ENCODE measurements around the gene LRRC36. TPM values are rescaled to one million over a fixed set of nuclear protein-coding genes. Genes with fewer than 3 reads are reported as not detected.

Gene LRRC36
- total RNA-seq, 3 donors from 2014 or later = not detected

DNA sequence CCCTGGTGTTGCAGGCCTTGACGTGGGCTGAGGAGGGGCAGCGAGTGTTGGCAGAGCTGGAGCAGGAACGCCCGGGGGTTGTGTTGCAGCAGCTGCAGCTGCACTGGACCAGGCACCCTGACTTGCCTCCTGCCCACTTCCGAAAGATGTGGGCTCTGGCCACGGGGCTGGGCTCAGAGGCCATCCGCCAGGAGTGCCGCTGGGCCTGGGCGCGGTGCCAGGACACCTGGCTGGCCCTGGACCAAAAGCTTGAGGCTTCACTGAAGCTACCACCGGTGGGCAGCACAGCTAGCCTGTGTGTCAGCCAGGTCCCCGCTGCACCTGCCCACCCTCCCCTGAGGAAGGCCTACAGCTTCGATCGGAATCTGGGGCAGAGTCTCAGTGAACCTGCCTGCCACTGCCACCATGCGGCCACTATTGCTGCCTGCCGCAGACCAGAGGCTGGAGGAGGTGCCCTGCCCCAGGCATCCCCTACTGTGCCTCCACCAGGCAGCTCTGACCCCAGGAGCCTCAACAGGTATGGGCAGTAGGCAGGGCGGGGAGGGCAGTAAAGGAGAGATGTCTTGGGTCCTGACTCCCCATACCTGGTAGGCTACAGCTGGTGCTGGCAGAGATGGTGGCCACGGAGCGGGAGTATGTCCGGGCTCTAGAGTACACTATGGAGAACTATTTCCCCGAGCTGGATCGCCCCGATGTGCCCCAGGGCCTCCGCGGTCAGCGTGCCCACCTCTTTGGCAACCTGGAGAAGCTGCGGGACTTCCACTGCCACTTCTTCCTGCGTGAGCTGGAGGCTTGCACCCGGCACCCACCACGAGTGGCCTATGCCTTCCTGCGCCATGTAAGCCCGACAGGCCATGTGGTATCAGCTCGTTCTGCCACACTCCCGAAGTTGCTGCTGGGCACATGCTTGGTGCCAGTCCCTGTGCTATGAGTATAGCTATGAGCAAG, 41.6 kb upstream of the LRRC36 start:
- H3K36me3 Mint-ChIP-seq (ENCODE audit: insufficient read depth) = peaks cover 13% of the 10 kb centered on the region

GRCh38 chr16:67286441-67287235, 40.0 kb upstream of the LRRC36 start:
- Mint-ChIP-seq H3K9me3 (no peaks in the 10 kb centered on the region), H3K4me1 (ENCODE audit: low read depth) (peaks cover 6% of the 10 kb centered on the region), H3K27me3 (ENCODE audit: low read depth) (no peaks in the 10 kb centered on the region), H3K36me3 (ENCODE audit: insufficient read depth) (peaks cover 13% of the 10 kb centered on the region), H3K4me3 (no peak overlapping the region)
- DNase-seq = no peak
- ATAC-seq = no peak

More for the DNA sequence above, 41.6 kb upstream of the LRRC36 start:
- Mint-ChIP-seq H3K4me3 (no peak overlapping the region), H3K4me1 (ENCODE audit: low read depth) (peaks cover 8% of the 10 kb centered on the region), H3K27me3 (ENCODE audit: low read depth) (no peaks in the 10 kb centered on the region), H3K9me3 (no peaks in the 10 kb centered on the region)
- no peak for ATAC-seq
- DNase-seq = no peak

- ATAC-seq (no peak), DNase-seq (no peak)
- Mint-ChIP-seq H3K4me1 (ENCODE audit: low read depth) (peaks cover 6% of the 10 kb centered on the region), H3K27me3 (ENCODE audit: low read depth) (no peaks in the 10 kb centered on the region), H3K9me3 (no peaks in the 10 kb centered on the region), H3K36me3 (ENCODE audit: insufficient read depth) (peaks cover 8% of the 10 kb centered on the region), H3K4me3 (no peak overlapping the region)
These were observed 38.7 kb upstream of the LRRC36 start for GRCh38 chr16:67287960-67288359.

GRCh38 chr16:67291461-67291860, 35.2 kb upstream of the LRRC36 start:
- Mint-ChIP-seq H3K36me3 (ENCODE audit: insufficient read depth) (no peaks in the 10 kb centered on the region), H3K4me3 (no peak overlapping the region), H3K4me1 (ENCODE audit: low read depth) (peaks cover 6% of the 10 kb centered on the region), H3K9me3 (no peaks in the 10 kb centered on the region), H3K27me3 (ENCODE audit: low read depth) (no peaks in the 10 kb centered on the region)
- ATAC-seq (no peak), DNase-seq (no peak)

DNA sequence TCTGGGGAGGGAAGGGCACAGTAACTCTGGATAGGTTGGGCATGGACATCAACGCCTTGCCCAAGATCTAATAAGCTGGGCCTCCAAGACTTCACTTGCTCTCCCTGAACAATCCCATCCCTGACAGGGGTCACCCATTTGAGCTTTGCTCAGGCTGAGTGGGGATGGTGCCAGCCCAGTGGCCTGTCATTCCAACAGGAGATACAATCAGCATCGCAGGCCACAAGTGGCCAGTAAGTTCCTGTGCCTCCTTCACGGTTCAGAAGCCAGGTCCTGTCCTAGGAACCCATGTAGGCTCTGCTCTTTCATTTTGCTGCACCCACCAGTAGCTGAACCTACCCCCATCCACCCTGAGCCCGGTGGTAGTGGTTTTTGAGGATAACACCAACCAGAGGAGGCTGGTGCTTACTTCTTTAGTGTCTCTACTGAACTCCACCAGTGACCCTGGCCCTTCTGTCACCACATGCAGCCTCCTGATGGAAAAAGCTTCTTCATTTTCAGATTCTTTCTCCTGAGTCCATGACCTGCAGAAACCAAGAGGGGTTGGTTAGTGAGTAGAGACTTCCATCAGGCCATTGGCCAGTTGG, 32.4 kb upstream of the LRRC36 start:
- no peak overlapping the region for H3K4me3 Mint-ChIP-seq
- H3K4me1 Mint-ChIP-seq (ENCODE audit: low read depth) = peaks cover 6% of the 10 kb centered on the region
- H3K36me3 Mint-ChIP-seq (ENCODE audit: insufficient read depth) = no peaks in the 10 kb centered on the region
- ATAC-seq = no peak
- peaks cover 4% of the 10 kb centered on the region for H3K27me3 Mint-ChIP-seq (ENCODE audit: low read depth)
- DNase-seq = no peak
- no peaks in the 10 kb centered on the region for H3K9me3 Mint-ChIP-seq

GRCh38 chr16:67294938-67295361, 31.7 kb upstream of the LRRC36 start:
- no peaks in the 10 kb centered on the region for H3K4me1 Mint-ChIP-seq (ENCODE audit: low read depth)
- H3K4me3 Mint-ChIP-seq = no peak overlapping the region
- no peak for ATAC-seq

DNA sequence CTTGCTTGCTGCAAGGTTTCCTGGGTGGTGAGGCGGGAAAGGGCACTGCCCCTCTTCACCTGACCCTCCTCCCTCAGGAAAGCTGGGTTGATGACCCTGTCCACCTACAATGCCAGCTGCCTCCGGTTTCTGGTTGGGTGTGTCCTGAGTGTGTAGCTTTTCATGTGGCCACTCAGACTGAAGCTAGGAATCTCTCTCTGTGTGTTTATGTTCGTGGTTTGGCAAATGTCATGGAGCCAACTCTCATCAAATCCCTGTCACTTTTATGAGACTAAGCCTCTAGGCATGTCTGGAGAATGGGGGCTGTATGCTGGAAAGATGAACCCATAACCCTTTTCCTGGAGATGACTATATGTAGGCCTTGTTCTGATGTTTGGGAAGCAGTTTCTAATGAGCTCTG, 30.2 kb upstream of the LRRC36 start:
- H3K4me1 Mint-ChIP-seq (ENCODE audit: low read depth) = no peaks in the 10 kb centered on the region

More at GRCh38 chr16:67294938-67295361, 31.7 kb upstream of the LRRC36 start:
- Mint-ChIP-seq H3K9me3 (no peaks in the 10 kb centered on the region), H3K27me3 (ENCODE audit: low read depth) (peaks cover 4% of the 10 kb centered on the region), H3K36me3 (ENCODE audit: insufficient read depth) (no peaks in the 10 kb centered on the region)
- DNase-seq = no peak

GRCh38 chr16:67298277-67298676, 28.3 kb upstream of the LRRC36 start:
- Mint-ChIP-seq H3K9me3 (no peaks in the 10 kb centered on the region), H3K36me3 (ENCODE audit: insufficient read depth) (no peaks in the 10 kb centered on the region), H3K27me3 (ENCODE audit: low read depth) (peaks cover 4% of the 10 kb centered on the region), H3K4me3 (no peak overlapping the region), H3K4me1 (ENCODE audit: low read depth) (no peaks in the 10 kb centered on the region)
- DNase-seq = no peak
- ATAC-seq = no peak

More for the DNA sequence above, 30.2 kb upstream of the LRRC36 start:
- Mint-ChIP-seq H3K36me3 (ENCODE audit: insufficient read depth) (no peaks in the 10 kb centered on the region), H3K4me3 (no peak overlapping the region), H3K9me3 (no peaks in the 10 kb centered on the region), H3K27me3 (ENCODE audit: low read depth) (peaks cover 4% of the 10 kb centered on the region)
- DNase-seq (no peak), ATAC-seq (no peak)

DNA sequence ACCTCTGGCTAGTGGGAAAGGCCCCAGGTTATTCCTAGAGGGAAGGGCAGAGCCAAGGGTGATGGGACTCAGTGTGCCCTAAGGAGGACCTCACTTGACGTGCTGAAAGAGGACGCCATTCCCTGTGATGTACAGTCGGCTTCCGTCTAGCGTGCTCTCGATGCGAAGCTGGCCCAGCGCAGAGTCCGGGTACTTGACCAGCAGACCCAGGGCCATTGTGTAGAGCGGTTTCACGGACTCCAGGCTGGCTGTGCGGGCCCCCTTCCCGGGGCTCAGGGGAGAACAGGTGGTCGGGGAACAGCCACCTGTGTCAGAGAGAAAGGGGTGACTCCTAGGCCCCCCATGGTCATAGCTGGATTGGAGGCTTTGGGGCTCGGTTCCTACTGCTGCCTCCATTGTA, 27.3 kb upstream of the LRRC36 start:
- no peak for DNase-seq
- Mint-ChIP-seq H3K9me3 (no peaks in the 10 kb centered on the region), H3K4me1 (ENCODE audit: low read depth) (no peaks in the 10 kb centered on the region), H3K36me3 (ENCODE audit: insufficient read depth) (no peaks in the 10 kb centered on the region), H3K4me3 (no peak overlapping the region), H3K27me3 (ENCODE audit: low read depth) (peaks cover 4% of the 10 kb centered on the region)
- ATAC-seq = no peak

- DNase-seq (no peak), ATAC-seq (no peak)
- Mint-ChIP-seq H3K4me3 (no peak overlapping the region), H3K9me3 (no peaks in the 10 kb centered on the region), H3K36me3 (ENCODE audit: insufficient read depth) (no peaks in the 10 kb centered on the region), H3K4me1 (ENCODE audit: low read depth) (no peaks in the 10 kb centered on the region), H3K27me3 (ENCODE audit: low read depth) (peaks cover 4% of the 10 kb centered on the region)
These were observed 25.4 kb upstream of the LRRC36 start for GRCh38 chr16:67301080-67301782.

GRCh38 chr16:67302076-67302475, 24.5 kb upstream of the LRRC36 start:
- no peak for ATAC-seq
- Mint-ChIP-seq H3K9me3 (no peaks in the 10 kb centered on the region), H3K4me3 (no peak overlapping the region), H3K27me3 (ENCODE audit: low read depth) (peaks cover 4% of the 10 kb centered on the region), H3K4me1 (ENCODE audit: low read depth) (no peaks in the 10 kb centered on the region), H3K36me3 (ENCODE audit: insufficient read depth) (no peaks in the 10 kb centered on the region)
- no peak for DNase-seq

DNA sequence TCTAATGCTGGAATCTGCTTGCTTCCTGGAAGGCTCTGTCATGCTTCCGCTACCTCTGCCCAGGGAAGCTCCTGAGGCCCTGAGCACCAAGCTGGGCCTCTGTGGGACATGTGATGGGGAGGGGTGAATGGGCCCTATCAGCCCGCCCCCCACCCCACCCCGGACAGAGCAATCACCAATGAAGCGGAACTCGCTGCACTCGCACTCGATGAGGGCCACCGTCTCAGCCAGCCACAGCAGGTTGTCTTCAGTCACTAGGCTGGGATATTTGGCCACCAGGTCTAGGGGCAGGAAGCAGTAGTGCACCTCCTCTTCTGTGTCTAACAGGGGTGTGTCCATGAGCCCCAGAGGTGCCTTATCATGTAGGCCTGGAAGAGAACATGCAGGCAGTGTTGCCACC, 23.6 kb upstream of the LRRC36 start:
- no peaks in the 10 kb centered on the region for H3K9me3 Mint-ChIP-seq
- ATAC-seq = peak; percentile 43 to 48
- no peaks in the 10 kb centered on the region for H3K4me1 Mint-ChIP-seq (ENCODE audit: low read depth)
- H3K27me3 Mint-ChIP-seq (ENCODE audit: low read depth) = no peaks in the 10 kb centered on the region
- no peaks in the 10 kb centered on the region for H3K36me3 Mint-ChIP-seq (ENCODE audit: insufficient read depth)
- no peak overlapping the region for H3K4me3 Mint-ChIP-seq
- no peak for DNase-seq

GRCh38 chr16:67304020-67304419, 22.6 kb upstream of the LRRC36 start:
- DNase-seq (no peak), ATAC-seq (no peak)
- Mint-ChIP-seq H3K27me3 (ENCODE audit: low read depth) (no peaks in the 10 kb centered on the region), H3K9me3 (no peaks in the 10 kb centered on the region), H3K4me1 (ENCODE audit: low read depth) (no peaks in the 10 kb centered on the region), H3K36me3 (ENCODE audit: insufficient read depth) (no peaks in the 10 kb centered on the region), H3K4me3 (no peak overlapping the region)

All from activated T-cell treated with anti-CD3 and anti-CD28 coated beads, Interleukin-2, amount 50 U/mL, for 4 hours (primary cell).